Keratinocyte (primary cell): ENCODE data around the gene PFKFB4. TPM values are rescaled to one million over a fixed set of nuclear protein-coding genes. Genes with fewer than 3 reads are reported as not detected.

Source experiments
- DNase-seq: peaks from one replicate; pipeline ENCODE4 v3.0.0-alpha.2; 2011; ENCODE audit warnings: low read depth, missing footprints, low spot score
- FAIRE-seq: peaks from 2 replicates; lab custom pipeline; 2011; peaks lifted over from hg19 to GRCh38; lab: Jason Lieb, UNC
- H2AFZ ChIP-seq: 2 replicates; pipeline ENCODE4 v1.6.0; 2012; ENCODE audit warnings: low read length, control low read depth, inconsistent platforms; ENCODE audit not compliant: control insufficient read depth
- H3K27ac ChIP-seq: 2 replicates; pipeline ENCODE4 v1.5.1; 2011; ENCODE audit warnings: low read length; ENCODE audit not compliant: control insufficient read depth, insufficient read depth
- H3K27me3 ChIP-seq: 3 replicates; pipeline ENCODE4 v1.6.0; 2011; ENCODE audit warnings: low read length; ENCODE audit not compliant: control insufficient read depth, insufficient read depth; ENCODE audit errors: extremely low read depth
- H3K36me3 ChIP-seq, 2 experiments: 2 replicates in 1 of 2; 3 replicates in 1 of 2; pipeline ENCODE4 v1.5.1; 2011; ENCODE audit warnings: low read length in 2 of 2, mild to moderate bottlenecking in 1 of 2; ENCODE audit not compliant: control insufficient read depth in 2 of 2, insufficient read depth in 2 of 2; ENCODE audit errors: extremely low read depth in 1 of 2
- H3K4me1 ChIP-seq: 3 replicates; pipeline ENCODE4 v1.5.1; 2011; ENCODE audit warnings: low read length; ENCODE audit not compliant: control insufficient read depth, insufficient read depth; ENCODE audit errors: extremely low read depth
- H3K4me2 ChIP-seq: 3 replicates; pipeline ENCODE4 v1.6.0; 2011; ENCODE audit warnings: low read depth, low read length; ENCODE audit not compliant: control insufficient read depth, insufficient read depth; ENCODE audit errors: extremely low read depth
- H3K4me3 ChIP-seq, 3 experiments: fragments of 200-600 bp in 1 of 3; sonication (generic) in 1 of 3; 2 replicates in 2 of 3; 3 replicates in 1 of 3; pipeline ENCODE4 v1.5.1; 2011 to 2016; ENCODE audit warnings: low read length in 3 of 3, mild to moderate bottlenecking in 3 of 3, control low read depth in 2 of 3, inconsistent platforms in 1 of 3, low read depth in 1 of 3, mixed read lengths in 1 of 3, mixed run types in 1 of 3, moderate library complexity in 1 of 3; ENCODE audit not compliant: control insufficient read depth in 2 of 3, insufficient read depth in 2 of 3; ENCODE audit errors: extremely low read depth in 1 of 3
- H3K79me2 ChIP-seq: 2 replicates; pipeline ENCODE4 v1.6.0; 2012; ENCODE audit warnings: low read length; ENCODE audit not compliant: control insufficient read depth, insufficient read depth
- H3K9ac ChIP-seq: 3 replicates; pipeline ENCODE4 v1.6.0; 2011; ENCODE audit warnings: low read length; ENCODE audit not compliant: control insufficient read depth, insufficient read depth; ENCODE audit errors: extremely low read depth
- H3K9me1 ChIP-seq: 3 replicates; pipeline ENCODE4 v1.6.0; 2011; ENCODE audit warnings: low read length; ENCODE audit not compliant: control insufficient read depth, insufficient read depth; ENCODE audit errors: extremely low read depth
- H3K9me3 ChIP-seq: 2 replicates; pipeline ENCODE4 v1.5.1; 2012; ENCODE audit warnings: low read depth, low read length; ENCODE audit not compliant: control insufficient read depth
- H4K20me1 ChIP-seq: 3 replicates; pipeline ENCODE4 v1.6.0; 2011; ENCODE audit warnings: low read length; ENCODE audit not compliant: control insufficient read depth, insufficient read depth; ENCODE audit errors: extremely low read depth
- CTCF ChIP-seq, 3 experiments: IDR thresholded peaks in 1 of 3; conservative IDR thresholded peaks in 1 of 3; optimal IDR thresholded peaks in 1 of 3; 2 replicates in 2 of 3; 3 replicates in 1 of 3; pipeline versions ENCODE3 to v1.5.1; 2011; ENCODE audit warnings: low read length in 3 of 3, mild to moderate bottlenecking in 3 of 3, moderate library complexity in 2 of 3, control low read depth in 1 of 3, inconsistent platforms in 1 of 3; ENCODE audit not compliant: insufficient read depth in 2 of 3; ENCODE audit errors: extremely low read depth in 1 of 3
- EZH2 ChIP-seq: IDR thresholded peaks from one replicate; pipeline ENCODE4 v1.6.1; 2012; ENCODE audit warnings: inconsistent platforms, mild to moderate bottlenecking, low read length, moderate library complexity
- dilution Hi-C: fragments of 300-500 bp; cut with MboI; formaldehyde crosslinking; loops from one replicate; pipeline ENCODE4 v1.7.0; 2020; ENCODE audit warnings: low sequenced_read_pairs; ENCODE audit not compliant: extremely low pct_ligation_motif_present
- polyA plus RNA-seq, 5 experiments: library from polyadenylated mRNA; depleted of rRNA in 3 of 5; stranded (reverse) in 3 of 5; stranded (forward) in 1 of 5; unstranded in 1 of 5; fragments of >200 nt; gene quantifications; 1 replicate in 1 of 5; 2 replicates in 3 of 5; 3 replicates in 1 of 5; pipeline versions ENCODE4 v1.2.1 to v1.2.3, GENCODE V29; 2011 to 2012; ENCODE audit warnings: missing spikeins in 2 of 5, low read depth in 1 of 5, low replicate concordance in 1 of 5

Gene PFKFB4
- polyA plus RNA-seq, 1 donor (not counting 4 experiments of a cell fraction or from before 2014, with no cell fraction given) = 15.1 TPM

GRCh38 chr3:48569808-48570450, 13.3 kb upstream of the PFKFB4 start:
- FAIRE-seq (no peak), DNase-seq (no peak)
- Histone ChIP-seq H3K9me1 (peaks cover 3% of the 10 kb centered on the region), H3K9me3 (no peaks in the 10 kb centered on the region), H3K79me2 (peaks cover 9% of the 10 kb centered on the region), H3K4me1 (peaks cover 25% of the 10 kb centered on the region), H3K4me2 (no peak overlapping the region), H4K20me1 (peaks cover 12% of the 10 kb centered on the region), H3K27ac (no peak overlapping the region), H3K9ac (no peak overlapping the region), H2AFZ (no peak overlapping the region), H3K36me3 (peaks cover 64 to 67% of the 10 kb centered on the region in 2 experiments), H3K27me3 (no peaks in the 10 kb centered on the region), H3K4me3 (no peak overlapping the region)
- TF ChIP-seq CTCF (optimal IDR thresholded peaks at IDR 0.05 in 1 of 3, IDR thresholded peaks at IDR 0.05 in 1 of 3, conservative IDR thresholded peaks at IDR 0.05 in 1 of 3; ENCODE audit: extremely low read depth in 1 of 3, insufficient read depth in 2 of 3, low read length in 3 of 3) (no peak), EZH2 (no peak)
- dilution Hi-C loops = no loop called here

- H3K4me2 ChIP-seq = no peak overlapping the region
- H3K79me2 ChIP-seq = peaks cover 6% of the 10 kb centered on the region
- FAIRE-seq (no peak), DNase-seq (no peak)
- H3K27ac ChIP-seq = no peak overlapping the region
- H3K4me3 ChIP-seq = no peak overlapping the region
- H3K36me3 ChIP-seq = peaks cover 65% of the 10 kb centered on the region in 2 experiments
- H3K27me3 ChIP-seq = no peaks in the 10 kb centered on the region
- H3K9ac ChIP-seq = no peak overlapping the region
- H3K4me1 ChIP-seq = peaks cover 29% of the 10 kb centered on the region
- peaks cover 3% of the 10 kb centered on the region for H3K9me1 ChIP-seq
- no peak for TF ChIP-seq CTCF (optimal IDR thresholded peaks at IDR 0.05 in 1 of 3, IDR thresholded peaks at IDR 0.05 in 1 of 3, conservative IDR thresholded peaks at IDR 0.05 in 1 of 3; ENCODE audit: extremely low read depth in 1 of 3, insufficient read depth in 2 of 3, low read length in 3 of 3)
- no peak for TF ChIP-seq EZH2
- peaks cover 12% of the 10 kb centered on the region for H4K20me1 ChIP-seq
- H3K9me3 ChIP-seq = no peaks in the 10 kb centered on the region
- dilution Hi-C loops = no loop called here
- H2AFZ ChIP-seq = no peak overlapping the region
These were observed 12.8 kb upstream of the PFKFB4 start for GRCh38 chr3:48569400-48569799.
